G401 (cell line): ENCODE measurements around the gene DSN1. TPM values are rescaled to one million over a fixed set of nuclear protein-coding genes. Genes with fewer than 3 reads are reported as not detected.

Experiments
- DNase-seq: peaks from one replicate; pipeline ENCODE4 v3.0.0-alpha.2; 2015; ENCODE audit warnings: low spot score
- in situ Hi-C: cut with HindIII; loops from 2 replicates; pipeline ENCODE4 v1.10.0; 2016; ENCODE audit warnings: low sequenced_read_pairs, mixed read lengths
- total RNA-seq: library from RNA; depleted of rRNA; stranded (reverse); fragments of >200 nt; shearing (Covaris generic); gene quantifications from 2 replicates; pipeline ENCODE4 v1.2.3, GENCODE V29; 2014

Gene DSN1
- total RNA-seq, 1 experiment from 2014 or later, result 31.0 TPM

DNA sequence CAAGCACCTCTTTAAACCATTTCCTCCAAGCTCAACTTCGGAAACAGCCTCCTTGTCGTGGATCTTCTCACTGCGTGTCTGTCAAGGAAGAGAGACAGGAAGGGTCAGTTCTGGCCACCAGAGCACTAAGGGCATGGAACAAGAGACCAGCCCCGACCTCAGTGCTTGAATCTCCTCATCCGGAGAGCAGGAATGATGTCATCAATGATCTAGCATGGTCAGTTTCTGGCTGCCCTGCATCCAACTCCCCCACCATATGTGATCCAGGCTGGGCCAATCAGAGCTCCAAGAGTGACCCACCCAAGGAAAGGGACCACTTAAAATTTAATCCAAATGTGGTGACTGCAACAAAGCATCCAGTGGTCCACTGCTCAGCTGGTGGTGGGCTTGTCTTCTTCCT is 23.3 kb upstream of the DSN1 start:
- DNase-seq, result no peak
- in situ Hi-C loops, result no loop called here

DNA sequence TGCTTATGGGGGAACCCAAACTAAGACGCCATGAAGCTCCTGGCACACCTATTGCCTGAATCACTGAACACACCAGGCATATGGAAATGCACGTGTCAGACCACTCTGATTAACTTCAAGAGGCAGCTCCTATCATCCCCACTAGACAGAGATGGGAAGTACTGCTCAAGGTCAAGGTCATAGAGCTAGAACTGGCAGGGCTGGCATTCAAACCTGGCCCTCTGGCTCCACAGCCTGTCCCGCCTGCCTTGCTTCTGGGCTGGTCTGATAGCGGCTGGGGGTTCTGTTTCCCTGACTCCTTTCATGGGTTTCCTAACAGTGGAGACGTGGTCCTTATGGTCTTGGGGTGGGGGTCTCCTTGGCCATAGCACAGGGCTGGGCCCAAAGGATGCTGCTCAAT is 22.6 kb upstream of the DSN1 start:
- in situ Hi-C loops, result no loop called here

DNA sequence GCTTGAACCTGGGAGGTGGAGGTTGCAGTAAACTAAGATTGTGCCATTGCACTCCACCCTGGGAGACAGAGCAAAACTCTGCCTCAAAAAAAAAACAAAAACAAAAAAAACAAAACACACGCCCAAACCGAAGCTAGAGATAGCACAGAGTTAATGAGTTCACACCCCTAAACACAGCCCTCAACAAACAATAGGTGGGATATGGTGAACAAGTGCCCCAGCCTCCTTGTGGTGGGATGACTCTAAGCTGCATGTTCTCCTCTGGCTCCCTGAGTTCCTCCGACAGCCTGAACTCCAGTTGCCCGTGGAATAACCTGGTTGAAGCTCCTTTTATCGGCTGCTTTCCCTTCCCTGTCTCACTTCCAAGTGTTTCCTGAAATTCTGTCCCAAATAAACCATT is 22.1 kb upstream of the DSN1 start:
- no peak for DNase-seq
- in situ Hi-C loops, result no loop called here

More for the DNA sequence above, 22.6 kb upstream of the DSN1 start:
- DNase-seq, result no peak

DNA sequence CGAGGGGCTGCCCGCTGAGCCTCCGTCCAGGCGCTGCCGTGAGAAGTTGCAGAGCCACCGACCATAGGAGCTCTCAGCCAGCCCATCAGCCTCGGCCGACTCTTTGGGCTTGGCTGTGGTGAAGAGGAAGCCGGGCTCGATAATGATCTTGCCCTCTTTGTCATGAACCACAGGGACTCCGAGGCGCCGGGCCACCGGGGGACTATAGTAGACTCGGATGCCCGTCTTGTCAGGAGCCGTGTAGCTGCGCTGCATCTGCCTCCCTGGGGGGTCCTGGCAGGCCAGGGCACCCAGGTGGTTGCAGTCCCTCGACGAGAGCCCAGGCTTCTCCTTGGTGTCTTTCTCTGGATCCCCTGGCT is 20.5 kb upstream of the DSN1 start:
- in situ Hi-C loops, result no loop called here
- no peak for DNase-seq

DNA sequence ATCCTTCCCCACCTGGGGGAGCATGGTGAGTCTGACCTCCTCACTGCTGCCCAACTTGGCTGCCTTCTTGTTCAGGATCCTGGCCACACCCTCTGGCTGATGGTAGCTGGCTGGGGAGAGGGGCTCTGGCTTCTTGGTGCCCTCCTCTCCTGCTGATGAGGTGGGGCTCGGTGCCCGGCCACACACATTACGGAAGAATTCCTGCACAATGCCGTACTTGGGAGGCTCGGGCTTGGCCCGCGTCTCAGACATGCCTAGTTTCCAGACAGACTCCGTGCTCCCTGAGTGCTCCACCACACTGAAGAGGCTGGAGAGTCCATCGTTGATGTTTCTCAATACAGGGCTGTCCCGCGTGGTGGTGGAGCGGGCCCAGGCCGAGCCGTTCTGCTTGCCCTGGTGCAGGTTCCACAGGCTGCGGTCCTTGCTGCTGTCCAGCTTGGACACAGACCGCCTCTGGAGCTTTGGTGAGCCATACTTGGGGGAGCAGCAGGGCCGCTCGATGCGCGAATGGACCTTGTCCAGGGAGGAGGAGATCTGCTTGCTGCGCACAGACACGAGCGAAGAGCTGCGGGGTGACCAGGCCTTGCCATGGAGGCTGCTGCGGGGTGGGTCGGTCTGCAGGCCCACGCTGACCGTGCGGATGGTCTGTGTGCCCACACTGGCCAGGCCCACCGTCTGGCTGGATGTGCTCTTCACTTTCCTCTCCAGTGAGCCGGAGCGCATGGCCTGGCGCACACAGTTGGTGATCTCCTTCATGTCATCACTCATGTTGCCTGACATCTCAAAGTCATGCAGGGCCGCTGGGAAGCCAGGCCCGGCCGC is 19.9 kb upstream of the DSN1 start:
- in situ Hi-C loops, result no loop called here
- no peak for DNase-seq

DNA sequence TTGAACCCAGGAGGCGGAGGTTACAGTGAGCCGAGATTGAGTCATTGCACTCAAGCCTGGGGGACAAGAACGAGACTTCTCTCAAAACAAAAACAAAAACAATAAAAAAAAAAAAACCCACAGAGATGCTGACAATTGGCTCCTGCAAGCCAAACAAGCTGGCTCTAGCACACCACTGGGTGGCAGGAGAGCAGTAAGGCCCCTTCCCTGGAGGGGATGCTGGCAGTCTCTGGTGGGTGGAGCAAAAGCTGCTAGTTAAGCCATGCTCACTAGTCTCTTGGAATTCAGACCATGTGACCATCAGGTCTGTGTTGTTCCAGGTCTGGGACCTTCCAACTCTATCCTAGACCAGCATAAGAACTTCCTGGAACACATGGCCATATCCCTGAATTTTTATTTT is 18.9 kb upstream of the DSN1 start:
- DNase-seq, result peak; percentile 86

DNA sequence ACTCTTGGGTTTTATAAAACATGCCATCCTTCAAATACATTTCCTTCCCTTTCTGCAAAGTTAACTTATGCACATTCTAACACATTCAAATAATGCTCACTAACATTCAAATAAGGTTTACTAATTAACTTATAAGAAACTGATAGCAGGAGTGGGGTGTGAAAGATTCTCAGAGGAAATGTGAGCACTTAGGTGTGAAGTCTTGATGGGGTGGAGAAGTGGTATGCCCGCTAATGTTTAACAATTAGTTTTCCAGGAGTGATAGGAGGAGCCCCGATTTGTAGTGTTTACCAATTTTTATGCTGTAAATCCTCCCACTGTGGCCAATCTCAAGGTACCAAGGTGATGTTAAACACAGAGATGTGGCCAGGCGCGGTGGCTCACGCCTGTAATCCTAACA is 18.3 kb upstream of the DSN1 start:
- in situ Hi-C loops, result no loop called here
- DNase-seq, result no peak

More for the DNA sequence above, 18.9 kb upstream of the DSN1 start:
- in situ Hi-C loops, result no loop called here

DNA sequence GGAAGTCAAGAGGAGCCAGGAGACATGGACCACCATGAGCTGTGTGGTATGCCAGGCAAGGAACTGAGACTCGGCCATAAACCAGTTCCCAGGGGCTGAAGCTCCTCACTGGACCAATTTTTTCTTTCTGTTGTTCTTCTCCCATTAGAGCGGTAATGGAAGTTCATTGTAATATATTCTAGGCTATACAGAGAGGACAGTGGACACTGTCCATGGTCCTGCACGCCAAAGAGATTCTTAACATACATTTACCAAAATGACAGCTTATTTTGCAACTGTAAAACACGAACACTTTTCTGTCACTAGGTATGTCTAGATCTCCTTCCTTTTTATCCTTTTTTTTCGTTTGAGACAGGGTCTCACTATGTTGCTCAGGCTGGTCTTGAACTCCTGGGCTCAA is 13.1 kb upstream of the DSN1 start:
- DNase-seq, result no peak
- in situ Hi-C loops, result no loop called here

DNA sequence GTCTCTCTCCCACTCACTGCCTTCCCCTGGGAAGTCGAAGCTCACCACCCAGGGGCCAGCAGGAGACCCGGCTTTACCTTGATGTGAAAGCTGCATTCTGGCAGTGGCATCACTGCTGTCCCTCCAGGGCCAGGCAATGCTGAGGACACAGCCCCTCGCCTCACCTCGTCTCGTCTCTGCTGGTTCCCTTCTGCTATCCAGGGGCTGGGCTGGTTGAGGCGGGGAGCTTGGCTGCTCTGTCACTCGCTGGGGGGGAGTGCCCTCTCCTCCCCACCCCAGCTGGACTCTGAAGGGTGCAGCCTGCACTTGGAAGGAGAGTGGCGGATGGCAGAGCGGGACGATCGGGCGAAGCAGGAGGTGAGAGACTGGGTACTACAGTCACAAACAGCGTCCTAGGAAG is 12.7 kb upstream of the DSN1 start:
- in situ Hi-C loops, result no loop called here
- peak; percentile 18 for DNase-seq

DNA sequence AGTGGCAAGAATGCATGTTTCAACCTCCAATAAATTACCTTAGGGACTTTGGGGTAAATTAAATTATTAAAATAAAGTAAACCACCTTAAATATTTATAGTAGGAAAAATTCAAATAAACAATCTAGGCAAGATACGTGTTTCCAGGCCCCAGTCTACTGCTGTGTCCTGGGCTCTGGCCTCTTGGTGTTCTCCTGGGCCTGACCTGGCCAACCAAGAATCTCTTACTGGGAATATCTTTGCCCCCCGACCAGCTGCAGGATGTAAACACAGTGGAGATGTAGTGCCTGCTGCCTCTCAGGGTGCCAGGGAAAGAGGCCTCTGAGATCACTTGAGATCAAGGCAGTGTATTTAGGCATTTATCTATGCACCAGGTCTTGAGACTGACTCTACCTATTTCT is 11.7 kb upstream of the DSN1 start:
- no peak for DNase-seq
- in situ Hi-C loops, result no loop called here

DNA sequence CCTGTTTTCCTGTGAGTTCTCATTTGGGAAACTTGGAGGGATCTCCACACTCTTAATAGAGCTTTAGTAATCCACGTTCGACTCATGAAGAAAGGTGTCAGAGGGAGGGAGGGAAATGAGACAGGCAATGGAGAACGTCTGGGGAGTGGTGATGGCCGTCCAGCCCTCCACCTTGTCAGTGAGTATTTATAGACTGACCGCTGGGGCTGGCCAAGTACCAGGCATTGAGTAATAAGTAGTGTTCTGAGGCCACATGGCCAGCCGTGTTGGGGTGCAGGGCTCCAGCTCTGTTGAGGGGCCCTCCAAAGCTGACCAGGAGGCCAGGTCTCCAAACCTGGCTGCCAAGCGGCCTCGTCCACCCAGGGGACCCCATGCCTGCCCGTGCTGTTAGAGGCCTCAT is 11.3 kb upstream of the DSN1 start:
- in situ Hi-C loops, result no loop called here
- DNase-seq, result peak; percentile 71

DNA sequence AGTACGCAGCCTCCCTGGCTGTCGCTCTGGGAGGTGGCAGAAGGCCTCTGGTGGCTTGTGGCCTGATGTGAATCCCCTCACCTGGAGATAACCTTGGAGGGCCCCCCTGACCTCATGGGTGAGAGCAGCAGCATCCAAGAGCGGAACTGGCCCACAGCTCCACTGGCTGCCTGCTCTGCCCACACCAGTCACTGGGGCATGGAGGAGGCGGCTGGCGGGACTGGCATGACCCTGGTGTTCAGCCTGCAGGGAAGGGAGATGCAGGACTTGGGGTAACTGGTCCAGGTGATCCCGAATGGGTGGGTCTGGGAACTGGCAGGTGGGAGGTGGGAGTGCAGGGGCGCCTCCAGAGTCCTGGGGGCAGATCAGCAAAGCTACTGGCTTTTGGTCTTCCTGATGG is 10.6 kb upstream of the DSN1 start:
- in situ Hi-C loops, result no loop called here

DNA sequence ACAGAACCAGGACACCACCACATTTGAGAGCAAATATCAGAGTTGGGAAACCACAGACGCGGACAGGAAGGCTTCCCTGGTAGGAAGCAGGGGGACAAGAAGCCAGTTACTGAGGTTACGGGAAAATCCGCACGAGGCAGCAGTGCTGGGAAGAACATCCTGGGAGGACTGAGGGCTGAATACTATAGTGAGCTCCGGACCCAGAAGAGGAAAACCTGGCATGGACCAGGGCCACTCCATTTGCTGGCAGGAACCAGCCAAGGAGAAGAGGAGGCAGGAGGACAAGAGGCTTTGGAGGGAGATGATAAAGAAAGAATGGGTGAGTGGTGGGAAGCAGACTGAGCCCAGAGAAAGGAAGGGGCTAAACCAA is 6.1 kb upstream of the DSN1 start:
- DNase-seq, result peak; percentile 75
- in situ Hi-C loops, result no loop called here

More for the DNA sequence above, 10.6 kb upstream of the DSN1 start:
- peak; percentile 23 for DNase-seq

DNA sequence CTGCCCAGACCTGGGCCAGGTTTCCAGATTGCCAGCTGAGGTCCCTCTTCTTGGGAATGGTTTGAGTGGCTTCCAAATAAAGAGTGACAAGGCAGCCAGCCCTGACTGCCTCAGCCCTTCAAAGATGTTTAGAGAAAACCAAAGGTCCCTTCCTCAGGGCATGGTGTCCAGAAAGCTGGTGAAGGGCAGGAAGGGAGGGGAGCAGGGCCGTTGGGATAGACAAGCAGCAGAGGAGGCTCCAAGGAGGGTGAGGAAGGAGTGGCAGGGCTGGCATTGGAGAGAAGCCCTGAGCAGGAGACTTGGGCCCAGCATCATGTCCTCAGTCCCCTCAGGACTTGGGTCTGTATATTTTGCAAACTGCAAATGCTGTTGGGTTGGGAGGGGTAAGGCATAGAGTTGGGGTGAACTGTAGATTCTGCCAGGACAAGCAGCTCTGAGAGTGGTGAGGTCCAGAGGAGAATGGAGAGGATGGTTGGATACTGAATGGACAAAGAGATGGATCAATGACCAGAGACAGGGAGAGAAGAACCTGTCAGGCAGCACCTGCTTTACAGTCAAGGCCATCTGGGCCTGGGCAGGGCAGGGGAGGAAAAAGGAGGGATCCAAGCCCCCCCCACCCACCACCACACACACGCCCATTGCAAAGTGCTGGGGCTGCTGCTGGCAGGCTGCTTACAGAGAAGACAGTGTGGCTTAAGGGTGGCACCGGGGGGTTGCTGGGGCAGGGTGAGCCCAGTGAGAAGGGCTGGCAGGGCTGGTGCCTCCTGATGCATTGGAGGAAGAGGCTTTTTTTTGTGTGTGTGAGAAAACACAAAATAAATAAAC is 5.5 kb upstream of the DSN1 start:
- peak; percentile 5 for DNase-seq
- in situ Hi-C loops, result no loop called here

DNA sequence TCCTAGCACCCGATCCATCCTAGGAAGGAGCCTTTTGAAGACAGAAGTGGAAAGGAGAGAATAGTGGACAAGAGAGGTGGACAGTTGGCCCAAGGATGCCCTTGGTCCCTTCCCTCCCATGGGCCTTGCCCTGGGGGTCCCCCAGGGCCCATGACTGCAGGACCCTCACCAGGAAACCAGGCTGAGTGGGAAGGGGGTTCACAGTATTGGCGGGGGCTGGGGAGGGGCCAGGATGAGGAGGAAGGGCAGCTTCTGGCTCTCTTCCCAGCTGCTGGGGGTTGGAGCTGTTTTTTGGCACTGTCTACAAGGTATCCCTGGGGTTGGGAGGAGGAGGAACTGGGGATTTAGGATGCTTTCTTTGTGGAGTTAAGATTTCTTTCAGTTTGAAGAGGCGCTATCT is 4.0 kb upstream of the DSN1 start:
- in situ Hi-C loops, result no loop called here
- DNase-seq, result peak; percentile 17

DNA sequence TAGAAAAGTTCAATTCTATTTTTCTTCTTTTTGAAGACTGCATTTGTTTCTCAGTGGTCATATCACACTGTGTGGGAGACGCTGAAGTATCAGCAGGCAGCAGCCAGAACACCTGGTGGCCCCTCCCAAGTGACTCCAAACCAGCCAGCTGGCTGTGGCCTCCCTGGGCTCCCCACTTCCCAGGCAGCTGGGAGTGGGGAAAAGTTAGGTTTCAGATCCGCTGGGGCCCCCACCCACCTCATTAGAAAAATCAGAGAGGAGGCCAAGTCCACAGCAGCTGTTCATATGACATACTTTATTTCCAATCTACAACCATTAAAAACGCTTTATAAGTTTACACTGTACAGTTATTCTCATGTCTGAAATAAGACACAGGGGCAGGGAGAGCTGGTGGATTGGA is 3.6 kb upstream of the DSN1 start:
- DNase-seq, result no peak
- in situ Hi-C loops, result no loop called here

DNA sequence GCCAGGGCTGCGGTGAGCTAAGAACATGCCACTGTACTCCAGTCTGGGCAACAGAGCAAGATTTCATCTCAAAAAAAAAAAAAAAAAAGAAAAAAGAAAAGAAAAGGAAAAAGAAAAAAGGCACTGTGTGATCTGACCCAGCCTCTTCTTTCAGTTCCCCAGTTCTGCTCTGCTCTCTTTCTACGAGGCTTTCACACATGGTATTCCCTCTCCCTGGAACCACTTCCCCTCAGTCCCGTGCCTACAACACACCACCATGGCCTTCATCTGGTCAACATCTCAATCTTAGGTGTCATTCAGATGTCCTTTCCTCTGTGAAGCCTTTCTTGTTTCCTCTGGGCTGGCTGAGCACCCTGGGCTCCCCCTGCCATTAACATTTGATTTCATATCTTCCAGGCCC is 2.3 kb upstream of the DSN1 start:
- peak; percentile 11 for DNase-seq
- in situ Hi-C loops, result no loop called here

DNA sequence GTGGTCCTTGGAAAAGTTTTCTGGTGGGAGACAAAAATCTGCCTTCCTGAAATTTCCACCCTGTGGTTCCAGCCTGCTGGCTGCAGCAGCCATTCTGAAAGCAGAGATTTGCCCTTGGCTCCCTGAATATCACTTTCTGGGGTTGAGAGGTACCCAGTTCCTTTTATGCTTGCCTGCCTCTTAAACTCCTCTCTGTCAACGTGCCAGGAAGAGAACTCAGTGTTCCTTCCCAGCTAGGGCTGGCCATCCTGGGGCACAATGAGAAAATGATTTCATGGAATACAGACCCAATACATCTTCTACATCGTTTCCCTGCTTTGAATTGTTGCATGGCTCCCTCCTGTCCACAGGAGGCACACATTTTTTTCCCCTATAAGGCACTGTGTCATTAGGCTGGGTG is 1.6 kb upstream of the DSN1 start:
- DNase-seq, result peak; percentile 71
- in situ Hi-C loops, result no loop called here

DNA sequence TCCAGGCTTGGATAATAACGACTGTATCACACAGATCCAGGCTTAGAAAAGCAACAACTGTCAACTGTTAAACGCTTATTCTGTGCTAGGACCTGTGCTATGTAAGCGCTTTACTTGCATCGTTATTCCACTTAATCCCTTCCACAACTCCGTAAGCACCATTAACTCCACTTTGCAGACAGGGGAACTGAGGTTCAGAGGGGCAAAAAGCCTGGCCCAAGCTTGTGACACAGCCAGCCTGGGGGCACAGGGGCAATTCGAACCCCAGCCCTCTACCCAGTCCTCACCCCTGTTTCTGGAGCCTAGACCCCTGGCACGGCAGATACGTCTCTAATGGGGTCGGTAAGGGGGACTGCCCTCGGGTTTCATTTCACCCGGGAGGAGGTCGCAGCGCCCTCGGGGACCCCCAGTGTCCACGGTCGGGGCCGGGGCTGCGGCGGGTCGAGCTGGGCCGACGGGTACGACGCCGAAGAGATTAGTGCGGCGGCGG is 411 bp downstream of the DSN1 start:
- in situ Hi-C loops, result no loop called here
- DNase-seq, result peak; percentile 5

DNA sequence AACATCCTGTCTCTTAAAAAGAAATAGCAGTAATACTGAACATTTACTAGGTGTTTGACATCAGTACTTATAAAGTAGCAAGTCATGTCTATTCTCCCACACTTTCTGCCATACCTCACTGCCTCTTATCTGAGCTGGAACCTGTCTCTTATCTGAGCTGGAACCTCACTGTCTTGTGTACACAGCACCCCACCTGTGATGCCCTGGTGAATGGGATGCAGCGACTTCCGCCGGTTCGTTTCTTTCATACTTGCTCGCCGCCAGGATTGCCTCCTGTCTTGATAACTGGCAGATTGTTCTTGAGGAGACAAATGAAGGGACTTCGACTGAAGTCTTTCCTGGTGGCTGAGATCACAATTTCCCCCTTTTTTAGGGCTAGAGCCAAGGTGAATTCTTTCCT is 2.9 kb downstream of the DSN1 start:
- DNase-seq, result no peak
- in situ Hi-C loops, result no loop called here
